Hepatocyte (in vitro differentiated cells): ENCODE results near the gene SLC5A5.

ENCODE experiments used
- EZH2 ChIP-seq: fragments of 200-600 bp; sonication (generic); IDR thresholded peaks from 2 replicates; pipeline ENCODE4 v1.6.1; 2016; ENCODE audit warnings: antibody characterized with exemption, mild to moderate bottlenecking, borderline replicate concordance
- TF ChIP-seq, protein P1 (sequence below): fragments of 200-600 bp; sonication (generic); IDR thresholded peaks from 2 replicates; pipeline ENCODE4 v1.5.1; 2016; ENCODE audit warnings: antibody characterized with exemption, mild to moderate bottlenecking; ENCODE audit not compliant: poor library complexity

DNA sequence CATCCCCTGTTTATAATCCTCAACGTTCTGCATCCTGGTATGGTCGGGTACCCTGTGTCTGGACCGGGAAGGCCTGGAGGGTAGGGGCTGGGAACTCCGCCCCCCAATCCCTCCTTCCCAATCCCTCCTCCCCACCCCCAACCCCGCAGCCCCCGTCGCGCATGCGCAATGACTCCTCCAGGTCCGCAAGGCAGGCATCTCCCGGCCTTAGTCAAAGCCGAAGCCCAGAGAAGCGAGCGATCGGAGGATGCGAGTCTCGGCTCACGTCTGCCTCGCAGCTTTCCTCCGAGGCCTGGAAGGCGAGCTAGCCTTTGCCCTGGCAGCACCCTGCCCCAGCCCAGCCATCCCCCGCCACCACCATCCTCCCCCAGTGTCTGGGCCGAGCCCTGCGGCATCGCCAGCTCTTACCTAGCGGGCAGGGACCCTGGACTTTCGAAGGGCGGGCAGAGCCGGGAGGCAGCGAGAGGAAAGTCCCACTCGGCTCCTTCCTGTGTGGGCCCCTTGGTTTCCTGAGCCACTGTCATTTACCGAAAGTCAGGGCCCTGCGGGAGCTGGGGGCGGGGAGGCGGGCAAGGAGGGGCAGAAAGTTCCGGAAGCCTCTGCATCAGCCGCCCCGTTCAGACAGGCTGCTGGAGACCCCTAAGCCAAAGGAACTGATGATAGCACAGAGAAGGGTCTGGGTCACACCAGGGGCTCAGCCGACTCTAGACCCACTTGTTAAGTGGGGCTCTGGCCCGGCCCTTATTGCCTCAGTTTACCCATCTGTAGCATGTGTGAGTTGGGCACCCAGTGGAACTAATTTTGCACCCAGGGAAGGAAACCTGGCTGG, 24.0 kb upstream of the SLC5A5 start, which contains the start of gene JAK3:
- TF ChIP-seq, protein P1, sequence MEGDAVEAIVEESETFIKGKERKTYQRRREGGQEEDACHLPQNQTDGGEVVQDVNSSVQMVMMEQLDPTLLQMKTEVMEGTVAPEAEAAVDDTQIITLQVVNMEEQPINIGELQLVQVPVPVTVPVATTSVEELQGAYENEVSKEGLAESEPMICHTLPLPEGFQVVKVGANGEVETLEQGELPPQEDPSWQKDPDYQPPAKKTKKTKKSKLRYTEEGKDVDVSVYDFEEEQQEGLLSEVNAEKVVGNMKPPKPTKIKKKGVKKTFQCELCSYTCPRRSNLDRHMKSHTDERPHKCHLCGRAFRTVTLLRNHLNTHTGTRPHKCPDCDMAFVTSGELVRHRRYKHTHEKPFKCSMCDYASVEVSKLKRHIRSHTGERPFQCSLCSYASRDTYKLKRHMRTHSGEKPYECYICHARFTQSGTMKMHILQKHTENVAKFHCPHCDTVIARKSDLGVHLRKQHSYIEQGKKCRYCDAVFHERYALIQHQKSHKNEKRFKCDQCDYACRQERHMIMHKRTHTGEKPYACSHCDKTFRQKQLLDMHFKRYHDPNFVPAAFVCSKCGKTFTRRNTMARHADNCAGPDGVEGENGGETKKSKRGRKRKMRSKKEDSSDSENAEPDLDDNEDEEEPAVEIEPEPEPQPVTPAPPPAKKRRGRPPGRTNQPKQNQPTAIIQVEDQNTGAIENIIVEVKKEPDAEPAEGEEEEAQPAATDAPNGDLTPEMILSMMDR = no peak
- TF ChIP-seq EZH2 = no peak
